NCI-H2227 (cell line): ENCODE measurements around the gene RNASE12.

Source experiments
- DNase-seq: peaks from one replicate; lab custom pipeline; 2025; ENCODE audit not compliant: unreplicated experiment; lab: John Stamatoyannopoulos, UW

RNASE12 gene

GRCh38 chr14:20546877-20547276 is 44.3 kb downstream of the RNASE12 start:
- DNase-seq = no peak
